Gastroesophageal sphincter (tissue), 4 donors: ENCODE data around the gene ECE2. TPM values are rescaled to one million over a fixed set of nuclear protein-coding genes. Genes with fewer than 3 reads are reported as not detected.

Experiments used
- ATAC-seq: fragments of 150-250 bp; one replicate; pipeline ENCODE4 v1.9.1; 2016; ENCODE audit warnings: mild to moderate bottlenecking, moderate library complexity
- H3K27ac ChIP-seq, 4 donors: fragments of 200-600 bp; sonication (generic) in 3 of 4; 1 replicate in 3 of 4; 2 replicates in 1 of 4; pipeline ENCODE4 v1.5.1; 2016 to 2019
- H3K27me3 ChIP-seq: fragments of 200-600 bp; sonication (generic); one replicate; pipeline ENCODE4 v1.5.1; 2019
- H3K36me3 ChIP-seq, 2 donors: fragments of 200-600 bp; sonication (generic); one replicate each; pipeline ENCODE4 v1.5.1; 2019; ENCODE audit warnings: control low read depth in 1 of 2
- H3K4me1 ChIP-seq, 3 donors: fragments of 200-600 bp; sonication (generic); 1 replicate in 2 of 3; 2 replicates in 1 of 3; pipeline ENCODE4 v1.5.1; 2016 to 2019; ENCODE audit warnings: control low read depth in 2 of 3
- H3K4me3 ChIP-seq, 2 donors: fragments of 200-600 bp; sonication (generic); one replicate each; pipeline ENCODE4 v1.5.1; 2019; ENCODE audit warnings: mild to moderate bottlenecking in 1 of 2, moderate library complexity in 1 of 2
- H3K9me3 ChIP-seq, 3 donors: fragments of 200-600 bp; sonication (generic); one replicate each; pipeline ENCODE4 v1.5.1; 2017 to 2019; ENCODE audit warnings: control low read depth in 2 of 3
- CTCF ChIP-seq, 4 experiments: fragments of 200-600 bp in 2 of 4; fragments of 450-650 bp in 2 of 4; sonication (generic) in 1 of 4; IDR thresholded peaks; one replicate each; pipeline ENCODE4 v1.5.1; 2017 to 2019; ENCODE audit warnings: antibody characterized with exemption in 4 of 4, mild to moderate bottlenecking in 2 of 4, moderate library complexity in 2 of 4
- EP300 ChIP-seq: sonication (generic); formaldehyde crosslinking; IDR thresholded peaks from one replicate; pipeline ENCODE4 v1.6.1; 2017; ENCODE audit warnings: antibody characterized with exemption, mild to moderate bottlenecking
- POLR2A ChIP-seq, 2 donors: fragments of 450-650 bp; IDR thresholded peaks; one replicate each; pipeline ENCODE4 v1.6.1; 2017; ENCODE audit warnings: antibody characterized with exemption in 2 of 2, mild to moderate bottlenecking in 2 of 2, moderate library complexity in 1 of 2
- POLR2AphosphoS5 ChIP-seq: sonication (generic); formaldehyde crosslinking; IDR thresholded peaks from one replicate; pipeline ENCODE4 v1.6.1; 2017; ENCODE audit warnings: antibody characterized with exemption
- WGBS, 2 donors: methylation state at CpG; one replicate each; pipeline ENCODE4 v1.1.5; 2018; ENCODE audit warnings: low coverage in 1 of 2; 5-methylcytosine and 5-hydroxymethylcytosine counted together
- total RNA-seq, 4 donors: library from RNA; depleted of rRNA; stranded (reverse); fragments of >200 nt; gene quantifications; one replicate each; pipeline ENCODE4 v1.1.0, GENCODE V29; 2016

The ECE2 gene
- total RNA-seq, 4 donors from 2014 or later: 0.12 to 0.67 (median 0.52) TPM

GRCh38 chr3:184230081-184230602, 45.7 kb upstream of the ECE2 start:
- Histone ChIP-seq H3K36me3 (no peaks in the 10 kb centered on the region), H3K4me1 (peaks cover 0 to 29% (median 23%) of the 10 kb centered on the region in 3 donors), H3K9me3 (no peaks in the 10 kb centered on the region), H3K27me3 (peaks cover 100% of the 10 kb centered on the region), H3K27ac (no peak overlapping the region), H3K4me3 (peak overlapping the region in 1 of 2 donors; percentile 60)
- no peak for ATAC-seq
- 0% methylated on average over 5 of the region's 61 CpGs; no CpG with 5 or more reads in 1 of the 2 donors for WGBS, 2 donors
- TF ChIP-seq EP300 (no peak), CTCF (IDR thresholded peaks at IDR 0.05) (no peak), POLR2A (IDR thresholded peaks at IDR 0.05) (no peak), POLR2AphosphoS5 (no peak)

- no peak for ATAC-seq
- WGBS, 2 donors: 26 to 51% methylated on average over 5 of the region's 79 CpGs
- peak overlapping the region in 1 of 2 donors; percentile 60 for H3K4me3 ChIP-seq
- H3K4me1 ChIP-seq: peaks cover 0 to 29% (median 23%) of the 10 kb centered on the region in 3 donors
- peaks cover 97% of the 10 kb centered on the region for H3K27me3 ChIP-seq
- H3K9me3 ChIP-seq: no peaks in the 10 kb centered on the region
- H3K27ac ChIP-seq: no peak overlapping the region
- TF ChIP-seq POLR2AphosphoS5 (no peak), EP300 (no peak), POLR2A (IDR thresholded peaks at IDR 0.05) (no peak), CTCF (IDR thresholded peaks at IDR 0.05) (no peak)
- H3K36me3 ChIP-seq: no peaks in the 10 kb centered on the region
Measured at GRCh38 chr3:184230603-184231528, 45.0 kb upstream of the ECE2 start.

GRCh38 chr3:184231671-184232070, 44.2 kb upstream of the ECE2 start:
- no peak for TF ChIP-seq CTCF (IDR thresholded peaks at IDR 0.05)
- no peak for TF ChIP-seq EP300
- no peak for TF ChIP-seq POLR2A (IDR thresholded peaks at IDR 0.05)
- TF ChIP-seq POLR2AphosphoS5: no peak
- peaks cover 97% of the 10 kb centered on the region for H3K27me3 ChIP-seq

GRCh38 chr3:184233127-184233843, 42.5 kb upstream of the ECE2 start:
- ATAC-seq: no peak
- no peak for TF ChIP-seq POLR2AphosphoS5
- no peak for TF ChIP-seq EP300
- no peak for TF ChIP-seq CTCF (IDR thresholded peaks at IDR 0.05)
- TF ChIP-seq POLR2A (IDR thresholded peaks at IDR 0.05): no peak
- Histone ChIP-seq H3K4me1 (peaks cover 0 to 28% (median 23%) of the 10 kb centered on the region in 3 donors), H3K36me3 (no peaks in the 10 kb centered on the region), H3K9me3 (no peaks in the 10 kb centered on the region), H3K27ac (no peak overlapping the region), H3K27me3 (peaks cover 95% of the 10 kb centered on the region), H3K4me3 (no peak overlapping the region)
- WGBS, 2 donors: no CpG with 5 or more reads among the region's 23 CpGs

More at GRCh38 chr3:184231671-184232070, 44.2 kb upstream of the ECE2 start:
- Histone ChIP-seq H3K4me3 (no peak overlapping the region), H3K36me3 (no peaks in the 10 kb centered on the region), H3K27ac (no peak overlapping the region), H3K4me1 (peaks cover 0 to 29% (median 23%) of the 10 kb centered on the region in 3 donors), H3K9me3 (no peaks in the 10 kb centered on the region)
- WGBS, 2 donors: 58 to 100% methylated on average over 1 to 3 of the region's 3 CpGs
- ATAC-seq: no peak
